H1 (cell line): Measurements from ENCODE around the gene BIN1. TPM values are rescaled to one million over a fixed set of nuclear protein-coding genes. Genes with fewer than 3 reads are reported as not detected.

ENCODE experiments used
- CTCF ChIA-PET: fragments of 300-600 bp; sonication (Branson Sonifier 250); formaldehyde crosslinking; loops from one replicate; lab custom pipeline; 2021; ENCODE audit not compliant: partially characterized antibody; lab: Charles Lee
- POLR2A ChIA-PET: fragments of 300-600 bp; sonication (Branson Sonifier 250); formaldehyde crosslinking; loops from one replicate; lab custom pipeline; 2021; ENCODE audit warnings: inconsistent platforms; ENCODE audit not compliant: partially characterized antibody; lab: Charles Lee
- DNase-seq, 2 experiments: peaks; one replicate each; pipeline versions ENCODE4 v3.0.0 to v3.0.0-alpha.2; 2010 to 2022; ENCODE audit warnings: low spot score in 2 of 2, low read depth in 1 of 2, mixed read lengths in 1 of 2
- FAIRE-seq: peaks from 2 replicates; lab custom pipeline; 2011; peaks lifted over from hg19 to GRCh38; lab: Jason Lieb, UNC
- H2AFZ ChIP-seq: 2 replicates; pipeline ENCODE4 v1.8.1; 2012; ENCODE audit warnings: low read length, inconsistent platforms
- H2AK5ac ChIP-seq: 2 replicates; pipeline ENCODE4 v1.6.1; 2013; ENCODE audit warnings: low read depth, low read length
- H2BK120ac ChIP-seq: replicated peaks from 2 replicates; pipeline ENCODE3; 2013; ENCODE audit warnings: low read depth, low read length, inconsistent platforms
- H2BK12ac ChIP-seq: 2 replicates; pipeline ENCODE4 v1.6.1; 2013; ENCODE audit warnings: low read depth, low read length
- H2BK15ac ChIP-seq: 2 replicates; pipeline ENCODE4 v1.6.1; 2013; ENCODE audit warnings: low read length
- H2BK20ac ChIP-seq: 2 replicates; pipeline ENCODE4 v1.6.1; 2013; ENCODE audit warnings: low read length
- H2BK5ac ChIP-seq: 2 replicates; pipeline ENCODE4 v1.6.1; 2013; ENCODE audit warnings: low read depth, low read length
- H3K14ac ChIP-seq: 2 replicates; pipeline ENCODE4 v1.6.1; 2013; ENCODE audit warnings: inconsistent platforms; ENCODE audit not compliant: insufficient read length
- H3K18ac ChIP-seq: 2 replicates; pipeline ENCODE4 v1.6.1; 2013; ENCODE audit warnings: low read length; ENCODE audit errors: extremely low read depth
- H3K23ac ChIP-seq: 2 replicates; pipeline ENCODE4 v1.6.1; 2013; ENCODE audit warnings: inconsistent platforms; ENCODE audit not compliant: insufficient read length
- H3K23me2 ChIP-seq: 2 replicates; pipeline ENCODE4 v1.6.1; 2013; ENCODE audit warnings: low read depth, low read length
- H3K27ac ChIP-seq: 2 replicates; pipeline ENCODE4 v1.6.1; 2011; ENCODE audit warnings: low read depth, low read length, inconsistent platforms
- H3K27me3 ChIP-seq, 4 experiments: replicated peaks in 1 of 4; 1 replicate in 1 of 4; 2 replicates in 3 of 4; pipeline versions ENCODE4 v1.6.1 to v1.8.1; 2011 to 2013; ENCODE audit warnings: low read length in 3 of 4, mild to moderate bottlenecking in 3 of 4, inconsistent platforms in 2 of 4, mixed read lengths in 2 of 4, moderate library complexity in 1 of 4; ENCODE audit not compliant: control insufficient read depth in 3 of 4, insufficient read depth in 3 of 4; ENCODE audit errors: extremely low read depth in 1 of 4
- H3K36me3 ChIP-seq, 4 experiments: 2 replicates each; pipeline versions ENCODE4 v1.6.1 to v1.8.1; 2011 to 2013; ENCODE audit warnings: mild to moderate bottlenecking in 4 of 4, low read length in 3 of 4, moderate library complexity in 2 of 4, control low read depth in 1 of 4, inconsistent platforms in 1 of 4; ENCODE audit not compliant: insufficient read depth in 4 of 4, control insufficient read depth in 2 of 4
- H3K4ac ChIP-seq: replicated peaks from 2 replicates; pipeline ENCODE3; 2013; ENCODE audit warnings: low read length, low read depth, mixed read lengths, inconsistent platforms; ENCODE audit not compliant: insufficient read length
- H3K4me1 ChIP-seq, 4 experiments: replicated peaks in 1 of 4; 1 replicate in 1 of 4; 2 replicates in 3 of 4; pipeline versions ENCODE4 v1.6.1 to v1.8.1; 2011 to 2013; ENCODE audit warnings: low read length in 3 of 4, inconsistent platforms in 2 of 4, mixed read lengths in 1 of 4; ENCODE audit not compliant: insufficient read depth in 4 of 4, control insufficient read depth in 3 of 4
- H3K4me2 ChIP-seq, 2 experiments: 2 replicates each; pipeline versions ENCODE4 v1.6.1 to v1.8.1; 2011 to 2013; ENCODE audit warnings: low read depth in 2 of 2, low read length in 2 of 2, control low read depth in 1 of 2, inconsistent platforms in 1 of 2, mild to moderate bottlenecking in 1 of 2; ENCODE audit not compliant: insufficient read depth in 1 of 2
- H3K4me3 ChIP-seq, 4 experiments: fragments of 200-600, 300-600 bp in 1 of 4; sonication (generic), shearing (Covaris generic), sonication (Bioruptor Twin) in 1 of 4; 2 replicates each; pipeline versions ENCODE4 v1.5.1 to v1.8.1; 2011 to 2016; ENCODE audit warnings: low read length in 4 of 4, low read depth in 3 of 4, control low read depth in 2 of 4, inconsistent platforms in 2 of 4, mild to moderate bottlenecking in 2 of 4, mixed read lengths in 1 of 4, moderate library complexity in 1 of 4; ENCODE audit not compliant: insufficient read depth in 2 of 4; ENCODE audit errors: extremely low read depth in 1 of 4
- H3K56ac ChIP-seq: replicated peaks from 2 replicates; pipeline ENCODE3; 2013; ENCODE audit warnings: low read depth, mild to moderate bottlenecking, mixed read lengths, low read length, inconsistent platforms; ENCODE audit not compliant: insufficient read length
- H3K79me1 ChIP-seq: 2 replicates; pipeline ENCODE4 v1.6.1; 2013; ENCODE audit warnings: low read depth, low read length, control low read depth
- H3K79me2 ChIP-seq, 2 experiments: 2 replicates each; pipeline versions ENCODE4 v1.6.1 to v1.8.1; 2012 to 2013; ENCODE audit warnings: low read length in 2 of 2, mild to moderate bottlenecking in 2 of 2, inconsistent platforms in 1 of 2; ENCODE audit not compliant: insufficient read depth in 2 of 2, control insufficient read depth in 1 of 2
- H3K9ac ChIP-seq, 4 experiments: replicated peaks in 1 of 4; 1 replicate in 1 of 4; 2 replicates in 3 of 4; pipeline versions ENCODE4 v1.6.1 to v1.8.1; 2011 to 2013; ENCODE audit warnings: low read depth in 3 of 4, low read length in 3 of 4, control low read depth in 2 of 4, mild to moderate bottlenecking in 2 of 4, moderate library complexity in 2 of 4, inconsistent platforms in 1 of 4; ENCODE audit errors: extremely low read depth in 1 of 4
- H3K9me3 ChIP-seq, 2 experiments: 2 replicates each; pipeline versions ENCODE4 v1.6.1 to v1.8.1; 2012 to 2013; ENCODE audit warnings: mild to moderate bottlenecking in 2 of 2, moderate library complexity in 2 of 2, control low read depth in 1 of 2, inconsistent platforms in 1 of 2, low read depth in 1 of 2, low read length in 1 of 2, mixed read lengths in 1 of 2; ENCODE audit not compliant: insufficient read depth in 2 of 2
- H4K20me1 ChIP-seq, 2 experiments: replicated peaks in 1 of 2; 2 replicates each; pipeline versions ENCODE3 to v1.8.1; 2011 to 2013; ENCODE audit warnings: inconsistent platforms in 2 of 2, low read length in 2 of 2, mild to moderate bottlenecking in 1 of 2; ENCODE audit not compliant: insufficient read depth in 2 of 2, control insufficient read depth in 1 of 2
- H4K5ac ChIP-seq: 2 replicates; pipeline ENCODE4 v1.6.1; 2013; ENCODE audit warnings: low read length, low read depth, mixed read lengths, inconsistent platforms; ENCODE audit not compliant: insufficient read length
- H4K8ac ChIP-seq: 2 replicates; pipeline ENCODE4 v1.8.0; 2013; ENCODE audit warnings: mild to moderate bottlenecking, moderate library complexity, low read length, inconsistent platforms; ENCODE audit not compliant: insufficient read depth; ENCODE audit errors: extremely low read depth
- H4K91ac ChIP-seq: replicated peaks from 2 replicates; pipeline ENCODE3; 2013; ENCODE audit warnings: low read length, mixed read lengths, inconsistent platforms; ENCODE audit not compliant: insufficient read length
- BACH1 ChIP-seq: IDR thresholded peaks from 2 replicates; pipeline ENCODE4 v1.6.1; 2012; ENCODE audit warnings: low read length, improper control_type of control experiment
- EGR1 ChIP-seq: IDR thresholded peaks from 2 replicates; pipeline ENCODE4 v1.6.1; 2011; ENCODE audit warnings: low read depth, low read length, borderline replicate concordance
- FOSL1 ChIP-seq: IDR thresholded peaks from 2 replicates; pipeline ENCODE4 v1.6.1; 2011; ENCODE audit warnings: mild to moderate bottlenecking, low read depth, low read length, moderate library complexity; ENCODE audit not compliant: insufficient read depth
- KDM1A ChIP-seq: fragments of 200-600, 300-600 bp; sonication (generic); IDR thresholded peaks from 2 replicates; pipeline ENCODE4 v1.7.1; 2016; ENCODE audit warnings: mild to moderate bottlenecking, low read length, borderline replicate concordance
- KDM4A ChIP-seq: IDR thresholded peaks from one replicate; pipeline ENCODE4 v1.7.1; 2012; ENCODE audit warnings: low read depth, mild to moderate bottlenecking, moderate library complexity, low read length, inconsistent platforms; ENCODE audit not compliant: severe bottlenecking
- KDM5A ChIP-seq: fragments of 200-600 bp; IDR thresholded peaks from 2 replicates; pipeline ENCODE4 v1.7.1; 2012; ENCODE audit warnings: mild to moderate bottlenecking, low read length, inconsistent platforms, mixed read lengths
- NANOG ChIP-seq: IDR thresholded peaks from 2 replicates; pipeline ENCODE4 v1.6.1; 2011; ENCODE audit warnings: low read length, low read depth, mild to moderate bottlenecking, inconsistent platforms; ENCODE audit not compliant: insufficient read depth, poor library complexity, severe bottlenecking
- POU5F1 ChIP-seq: IDR thresholded peaks from 2 replicates; pipeline ENCODE4 v1.6.1; 2011; ENCODE audit warnings: low read depth, mild to moderate bottlenecking, low read length, moderate library complexity
- RXRA ChIP-seq: IDR thresholded peaks from 2 replicates; pipeline ENCODE4 v1.6.1; 2011; ENCODE audit warnings: low read depth, mild to moderate bottlenecking, low read length, moderate library complexity; ENCODE audit not compliant: insufficient read depth
- SAP30 ChIP-seq: fragments of 300-600 bp; sonication (generic); IDR thresholded peaks from 2 replicates; pipeline ENCODE4 v1.7.1; 2012; ENCODE audit warnings: low read length, moderate library complexity, mild to moderate bottlenecking, inconsistent platforms; ENCODE audit not compliant: insufficient read depth, insufficient replicate concordance
- TEAD4 ChIP-seq: IDR thresholded peaks from 2 replicates; pipeline ENCODE4 v1.6.1; 2012; ENCODE audit warnings: low read depth, low read length, inconsistent platforms, mixed read lengths
- ZNF274 ChIP-seq: IDR thresholded peaks from 2 replicates; pipeline ENCODE4 v1.7.0; 2012; ENCODE audit warnings: low read length, borderline replicate concordance; ENCODE audit errors: extremely low read depth
- WGBS, 2 experiments: shearing (Covaris generic) in 1 of 2; methylation state at CpG; one replicate each; pipeline versions ENCODE4 v1.1.6 to v1.1.7; 2013 to 2015; ENCODE audit warnings: low lambda C conversion rate in 2 of 2, mixed read lengths in 2 of 2, inconsistent platforms in 1 of 2, low coverage in 1 of 2, missing lambda C conversion rate in 1 of 2; ENCODE audit not compliant: insufficient replicate concordance in 2 of 2, insufficient coverage in 1 of 2, insufficient read length in 1 of 2; ENCODE audit errors: extremely low coverage in 1 of 2, missing lambda C conversion rate in 1 of 2; 5-methylcytosine and 5-hydroxymethylcytosine counted together
- polyA plus RNA-seq, 7 experiments: library from polyadenylated mRNA; depleted of rRNA in 3 of 7; stranded (reverse) in 5 of 7; unstranded in 2 of 7; fragments of >200 nt in 5 of 7; fragments of 200-250 nt in 2 of 7; gene quantifications; 1 replicate in 5 of 7; 2 replicates in 1 of 7; 4 replicates in 1 of 7; pipeline versions ENCODE4 v1.2.1 to v1.2.3, GENCODE V29; 2011 to 2013; ENCODE audit warnings: missing spikeins in 2 of 7, mixed read lengths in 2 of 7
- total RNA-seq: library from RNA; stranded (reverse); fragmentation: NEBNext Ultra II Directional; extraction: Animal tissue kit (Norgen Biotek cat#: 25700); gene quantifications from 2 replicates; pipeline ENCODE4 v1.2.1, GENCODE V29; 2021

Gene BIN1
- total and polyA plus RNA-seq, 2 of the 8 experiments (the other 6 are each of a cell fraction or from before 2014, with no cell fraction given) = 23.6 to 35.6 TPM

DNA sequence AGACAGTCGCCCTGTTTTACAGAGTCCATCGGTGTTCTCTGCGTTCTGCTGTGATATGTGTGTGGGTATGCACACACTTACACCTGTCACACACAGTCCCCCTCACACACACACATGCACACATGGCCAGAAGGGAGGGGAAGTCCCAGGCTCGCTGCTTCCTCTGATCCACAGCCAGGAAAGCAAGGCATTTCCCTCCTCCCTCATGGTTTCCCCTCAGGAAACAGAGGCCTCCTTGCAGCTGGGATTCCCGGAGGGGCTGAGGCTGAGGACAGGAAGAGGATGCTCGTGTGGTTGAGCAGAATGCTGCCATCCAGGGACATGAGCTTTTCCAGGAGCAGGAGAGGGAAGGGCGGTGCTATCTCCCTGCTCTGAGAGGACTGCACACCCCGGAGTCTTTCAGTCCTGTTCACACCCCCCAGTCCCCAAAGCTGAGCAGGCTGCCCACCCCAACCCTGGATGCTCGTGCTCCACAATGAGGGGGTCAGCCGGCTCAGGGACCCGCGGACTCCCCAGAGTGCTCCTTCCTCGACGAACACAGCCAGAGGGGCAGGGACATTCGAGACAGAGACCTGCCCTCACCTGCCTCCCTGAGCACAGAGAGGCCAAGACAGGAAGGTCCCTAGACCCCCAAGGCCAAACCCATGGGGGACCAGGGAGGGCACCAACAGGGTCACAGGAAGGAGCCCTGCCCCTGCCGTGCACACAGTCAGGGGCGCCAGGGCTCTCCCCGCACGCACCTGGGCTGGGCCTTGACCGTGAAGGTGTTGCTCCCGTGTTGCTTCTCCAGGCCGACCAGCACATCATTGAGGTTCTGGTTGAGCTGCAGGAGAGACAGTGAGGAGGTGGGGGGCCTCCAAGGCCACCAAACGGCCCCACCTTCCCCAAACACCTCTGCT is 45.3 kb downstream of the BIN1 start:
- DNase-seq = no peak
- no peak overlapping the region for H3K9ac ChIP-seq
- H3K56ac ChIP-seq = no peak overlapping the region
- WGBS, 2 experiments = 90% methylated on average over 20 of the region's 23 CpGs; no CpG with 5 or more reads in 1 of the 2 experiments
- no peak overlapping the region for H2BK120ac ChIP-seq
- H4K5ac ChIP-seq = no peak overlapping the region
- no peak overlapping the region for H3K14ac ChIP-seq
- H2BK12ac ChIP-seq = no peak overlapping the region
- no peak overlapping the region for H2AFZ ChIP-seq
- no peak overlapping the region for H3K23ac ChIP-seq
- H3K27me3 ChIP-seq = no peaks in the 10 kb centered on the region
- H4K91ac ChIP-seq = no peak overlapping the region
- no peak overlapping the region for H3K18ac ChIP-seq
- no peaks in the 10 kb centered on the region for H3K23me2 ChIP-seq
- H2BK15ac ChIP-seq = no peak overlapping the region
- no peak overlapping the region for H2AK5ac ChIP-seq
- no peak overlapping the region for H3K4me3 ChIP-seq
- no peak overlapping the region for H3K4me2 ChIP-seq
- H4K8ac ChIP-seq = no peak overlapping the region; the same call in 1 of the 2 replicates
- H2BK20ac ChIP-seq = no peak overlapping the region
- H3K4me1 ChIP-seq = peaks cover 0 to 12% (median 8%) of the 10 kb centered on the region in 4 experiments; a peak in 5 of 7 replicates
- H2BK5ac ChIP-seq = no peak overlapping the region
- H3K36me3 ChIP-seq = peaks cover 0 to 3% (median 0%) of the 10 kb centered on the region in 4 experiments; a peak in 2 of 8 replicates
- no peaks in the 10 kb centered on the region for H3K79me1 ChIP-seq
- H3K27ac ChIP-seq = no peak overlapping the region
- peaks cover 0 to 1% of the 10 kb centered on the region in 2 experiments for H4K20me1 ChIP-seq
- no peak for FAIRE-seq
- H3K79me2 ChIP-seq = no peaks in the 10 kb centered on the region
- H3K4ac ChIP-seq = no peak overlapping the region
- H3K9me3 ChIP-seq = no peaks in the 10 kb centered on the region
- ChIA-PET POLR2A (no interaction called here), CTCF (interaction anchor here (1.5 kb wide), 2 partner anchors 9 to 96 kb away, joined by 5 to 7 read pairs; no protein-coding TSS in a partner anchor)
- TF ChIP-seq RXRA (no peak), KDM1A (no peak), POU5F1 (no peak), EGR1 (no peak), KDM4A (no peak), BACH1 (no peak), NANOG (no peak), SAP30 (no peak), ZNF274 (no peak), FOSL1 (no peak), TEAD4 (no peak), KDM5A (no peak)
